ENCODE data around the gene PHC3.

PHC3 gene

GRCh38 chr3:170089862-170090600 lies 91.5 kb downstream of the PHC3 start:
- H3K27me3 Mint-ChIP-seq = no peaks in the 10 kb centered on the region
- no peak overlapping the region for H3K4me3 Mint-ChIP-seq
- DNase-seq = no peak
- H3K27ac Mint-ChIP-seq = peak overlapping the region; percentile 15
- H3K9me3 Mint-ChIP-seq = no peaks in the 10 kb centered on the region
- peaks cover 87% of the 10 kb centered on the region for H3K36me3 Mint-ChIP-seq (ENCODE audit: low read depth)
- H3K4me1 Mint-ChIP-seq (ENCODE audit: low read depth) = peaks cover 22% of the 10 kb centered on the region

GRCh38 chr3:170085396-170085795 lies 96.1 kb downstream of the PHC3 start:
- peak overlapping the region; percentile 69 for H3K27ac Mint-ChIP-seq
- H3K27me3 Mint-ChIP-seq = no peaks in the 10 kb centered on the region
- no peaks in the 10 kb centered on the region for H3K9me3 Mint-ChIP-seq
- H3K4me3 Mint-ChIP-seq = no peak overlapping the region
- DNase-seq = no peak
- H3K4me1 Mint-ChIP-seq (ENCODE audit: low read depth) = peaks cover 8% of the 10 kb centered on the region
- H3K36me3 Mint-ChIP-seq (ENCODE audit: low read depth) = peaks cover 84% of the 10 kb centered on the region

- no peak overlapping the region for H3K27ac Mint-ChIP-seq
Observed at GRCh38 chr3:170083343-170083742, 98.2 kb downstream of the PHC3 start.

GRCh38 chr3:170081079-170081741 lies 100.3 kb downstream of the PHC3 start:
- H3K27ac Mint-ChIP-seq = no peak overlapping the region

More at GRCh38 chr3:170083343-170083742, 98.2 kb downstream of the PHC3 start:
- Mint-ChIP-seq H3K27me3 (no peaks in the 10 kb centered on the region), H3K9me3 (no peaks in the 10 kb centered on the region), H3K4me3 (no peak overlapping the region), H3K4me1 (ENCODE audit: low read depth) (peaks cover 5% of the 10 kb centered on the region), H3K36me3 (ENCODE audit: low read depth) (peaks cover 66% of the 10 kb centered on the region)
- DNase-seq = no peak

GRCh38 chr3:170080605-170081004 lies 100.9 kb downstream of the PHC3 start:
- no peak overlapping the region for H3K4me3 Mint-ChIP-seq
- H3K4me1 Mint-ChIP-seq (ENCODE audit: low read depth) = peaks cover 15% of the 10 kb centered on the region
- peaks cover 45% of the 10 kb centered on the region for H3K36me3 Mint-ChIP-seq (ENCODE audit: low read depth)
- DNase-seq = no peak
- no peak overlapping the region for H3K27ac Mint-ChIP-seq
- no peaks in the 10 kb centered on the region for H3K27me3 Mint-ChIP-seq
- no peaks in the 10 kb centered on the region for H3K9me3 Mint-ChIP-seq

More at GRCh38 chr3:170081079-170081741, 100.3 kb downstream of the PHC3 start:
- H3K27me3 Mint-ChIP-seq = no peaks in the 10 kb centered on the region
- no peaks in the 10 kb centered on the region for H3K9me3 Mint-ChIP-seq
- no peak for DNase-seq
- peaks cover 50% of the 10 kb centered on the region for H3K36me3 Mint-ChIP-seq (ENCODE audit: low read depth)
- H3K4me1 Mint-ChIP-seq (ENCODE audit: low read depth) = peaks cover 15% of the 10 kb centered on the region
- no peak overlapping the region for H3K4me3 Mint-ChIP-seq

- Mint-ChIP-seq H3K4me3 (no peak overlapping the region), H3K4me1 (ENCODE audit: low read depth) (peaks cover 14% of the 10 kb centered on the region), H3K27ac (no peak overlapping the region), H3K36me3 (ENCODE audit: low read depth) (peaks cover 42% of the 10 kb centered on the region), H3K27me3 (no peaks in the 10 kb centered on the region), H3K9me3 (no peaks in the 10 kb centered on the region)
- DNase-seq = no peak
Observed at GRCh38 chr3:170079536-170080165, 101.9 kb downstream of the PHC3 start.

GRCh38 chr3:170078620-170079281 lies 102.8 kb downstream of the PHC3 start:
- Mint-ChIP-seq H3K4me3 (no peak overlapping the region), H3K9me3 (no peaks in the 10 kb centered on the region), H3K4me1 (ENCODE audit: low read depth) (peaks cover 14% of the 10 kb centered on the region), H3K27ac (no peak overlapping the region), H3K27me3 (no peaks in the 10 kb centered on the region), H3K36me3 (ENCODE audit: low read depth) (peaks cover 33% of the 10 kb centered on the region)
- DNase-seq = no peak

GRCh38 chr3:170077361-170077760 lies 104.2 kb downstream of the PHC3 start:
- H3K4me3 Mint-ChIP-seq = no peak overlapping the region
- no peak for DNase-seq
- H3K36me3 Mint-ChIP-seq (ENCODE audit: low read depth) = peaks cover 30% of the 10 kb centered on the region
- H3K27ac Mint-ChIP-seq = no peak overlapping the region
- peaks cover 14% of the 10 kb centered on the region for H3K4me1 Mint-ChIP-seq (ENCODE audit: low read depth)
- H3K27me3 Mint-ChIP-seq = no peaks in the 10 kb centered on the region
- peaks cover 4% of the 10 kb centered on the region for H3K9me3 Mint-ChIP-seq

- H3K4me3 Mint-ChIP-seq = no peak overlapping the region
- H3K27me3 Mint-ChIP-seq = no peaks in the 10 kb centered on the region
- peaks cover 14% of the 10 kb centered on the region for H3K4me1 Mint-ChIP-seq (ENCODE audit: low read depth)
- no peak overlapping the region for H3K27ac Mint-ChIP-seq
- peaks cover 6% of the 10 kb centered on the region for H3K9me3 Mint-ChIP-seq
- no peak for DNase-seq
- peaks cover 25% of the 10 kb centered on the region for H3K36me3 Mint-ChIP-seq (ENCODE audit: low read depth)
Observed at GRCh38 chr3:170076715-170077238, 104.8 kb downstream of the PHC3 start.

GRCh38 chr3:170075441-170076091 lies 106.0 kb downstream of the PHC3 start:
- Mint-ChIP-seq H3K4me1 (ENCODE audit: low read depth) (peaks cover 14% of the 10 kb centered on the region), H3K4me3 (no peak overlapping the region), H3K27me3 (no peaks in the 10 kb centered on the region), H3K9me3 (peaks cover 11% of the 10 kb centered on the region), H3K27ac (no peak overlapping the region), H3K36me3 (ENCODE audit: low read depth) (peaks cover 15% of the 10 kb centered on the region)
- DNase-seq = no peak

GRCh38 chr3:170064108-170064507 lies 117.4 kb downstream of the PHC3 start:
- no peaks in the 10 kb centered on the region for H3K36me3 Mint-ChIP-seq (ENCODE audit: low read depth)
- H3K4me1 Mint-ChIP-seq (ENCODE audit: low read depth) = no peaks in the 10 kb centered on the region
- no peaks in the 10 kb centered on the region for H3K27me3 Mint-ChIP-seq
- no peak for DNase-seq
- H3K4me3 Mint-ChIP-seq = no peak overlapping the region
- H3K9me3 Mint-ChIP-seq = no peaks in the 10 kb centered on the region
- H3K27ac Mint-ChIP-seq = no peak overlapping the region

GRCh38 chr3:170063691-170064090 lies 117.8 kb downstream of the PHC3 start:
- no peak overlapping the region for H3K27ac Mint-ChIP-seq
- H3K4me1 Mint-ChIP-seq (ENCODE audit: low read depth) = peaks cover 1% of the 10 kb centered on the region
- H3K9me3 Mint-ChIP-seq = no peaks in the 10 kb centered on the region

GRCh38 chr3:170062769-170063168 lies 118.8 kb downstream of the PHC3 start:
- H3K27ac Mint-ChIP-seq = no peak overlapping the region
- no peaks in the 10 kb centered on the region for H3K36me3 Mint-ChIP-seq (ENCODE audit: low read depth)
- peaks cover 10% of the 10 kb centered on the region for H3K4me1 Mint-ChIP-seq (ENCODE audit: low read depth)
- no peak for DNase-seq
- H3K9me3 Mint-ChIP-seq = no peaks in the 10 kb centered on the region
- no peak overlapping the region for H3K4me3 Mint-ChIP-seq
- H3K27me3 Mint-ChIP-seq = no peaks in the 10 kb centered on the region

More at GRCh38 chr3:170063691-170064090, 117.8 kb downstream of the PHC3 start:
- Mint-ChIP-seq H3K27me3 (no peaks in the 10 kb centered on the region), H3K36me3 (ENCODE audit: low read depth) (no peaks in the 10 kb centered on the region), H3K4me3 (no peak overlapping the region)
- no peak for DNase-seq

GRCh38 chr3:170062068-170062467 lies 119.5 kb downstream of the PHC3 start:
- H3K36me3 Mint-ChIP-seq (ENCODE audit: low read depth) = no peaks in the 10 kb centered on the region
- H3K4me1 Mint-ChIP-seq (ENCODE audit: low read depth) = peaks cover 17% of the 10 kb centered on the region
- no peak for DNase-seq
- no peaks in the 10 kb centered on the region for H3K9me3 Mint-ChIP-seq
- H3K4me3 Mint-ChIP-seq = no peak overlapping the region
- H3K27me3 Mint-ChIP-seq = no peaks in the 10 kb centered on the region
- no peak overlapping the region for H3K27ac Mint-ChIP-seq
